Body of pancreas (tissue), 4 donors: ENCODE data around the gene RAB9A.

Experiments
- CTCF ChIP-seq, 7 experiments: fragments of 450-650 bp in 4 of 7; fragments of 200-600 bp in 3 of 7; sonication (generic) in 3 of 7; IDR thresholded peaks; one replicate each; pipeline ENCODE4 v1.5.1; 2016 to 2019; ENCODE audit warnings: antibody characterized with exemption in 7 of 7
- POLR2A ChIP-seq, 3 donors: fragments of 450-650 bp; IDR thresholded peaks; one replicate each; pipeline ENCODE4 v1.6.1; 2016; ENCODE audit warnings: antibody characterized with exemption in 3 of 3, mild to moderate bottlenecking in 2 of 3

- TF ChIP-seq CTCF (IDR thresholded peaks at IDR 0.05) (no peak), POLR2A (IDR thresholded peaks at IDR 0.05) (no peak)
These were observed 18.7 kb upstream of the RAB9A start for GRCh38 chrX:13670197-13670596.
